Mammary epithelial cell (primary cell): ENCODE data around the gene FNIP1.

Experiments used
- CTCF ChIP-seq, 2 donors: IDR thresholded peaks in 1 of 2; conservative IDR thresholded peaks in 1 of 2; 2 replicates each; pipeline ENCODE4 v1.5.1; 2011 to 2012; ENCODE audit warnings: inconsistent platforms in 2 of 2, low read length in 2 of 2, mild to moderate bottlenecking in 2 of 2, control low read depth in 1 of 2, low read depth in 1 of 2; ENCODE audit not compliant: insufficient read depth in 1 of 2; ENCODE audit errors: extremely low read depth in 1 of 2
- EZH2 ChIP-seq: IDR thresholded peaks from 2 replicates; pipeline ENCODE4 v1.6.1; 2012; ENCODE audit warnings: low read length, inconsistent platforms, borderline replicate concordance

- TF ChIP-seq EZH2 = no peak
- no peak for TF ChIP-seq CTCF (conservative IDR thresholded peaks at IDR 0.05 in 1 of 2, IDR thresholded peaks at IDR 0.05 in 1 of 2; ENCODE audit: extremely low read depth in 1 of 2, insufficient read depth in 1 of 2, low read depth in 1 of 2, low read length in 2 of 2)
Observed at GRCh38 chr5:131627207-131627865, 169.5 kb downstream of the FNIP1 start.
